ENCODE measurements around the gene SH3RF3. TPM values are rescaled to one million over a fixed set of nuclear protein-coding genes. Genes with fewer than 3 reads are reported as not detected.

SH3RF3 gene
- total RNA-seq, 3 donors from 2014 or later = 3.2 to 5.6 (median 4.6) TPM

- no peaks in the 10 kb centered on the region for H3K9me3 ChIP-seq
- H3K36me3 ChIP-seq = no peaks in the 10 kb centered on the region
- peak overlapping the region in 1 of 2 donors; percentile 84 for H3K27ac ChIP-seq
- no peak overlapping the region for H3K4me3 ChIP-seq
- H3K4me1 ChIP-seq = no peaks in the 10 kb centered on the region
- DNase-seq (ENCODE audit: low spot score in 2 of 2) = no peak
- TF ChIP-seq POLR2A (IDR thresholded peaks at IDR 0.05) (no peak), CTCF (IDR thresholded peaks at IDR 0.05) (no peak), POLR2AphosphoS5 (IDR thresholded peaks at IDR 0.05) (no peak)
- intact Hi-C loops (cut with DNase I; ENCODE audit: low total_unique reads) = loop anchor here (10.0 kb wide), 1 partner anchor 389 kb away; the partner anchor contains the start of gene SH3RF3
- H3K27me3 ChIP-seq = no peaks in the 10 kb centered on the region
These were observed 385.0 kb downstream of the SH3RF3 start for GRCh38 chr2:109513749-109514588.

GRCh38 chr2:109514857-109515256 is 385.9 kb downstream of the SH3RF3 start:
- DNase-seq (ENCODE audit: low spot score in 2 of 2) = no peak
- intact Hi-C loops (cut with DNase I; ENCODE audit: low total_unique reads) = loop anchor here (10.0 kb wide), 1 partner anchor 390 kb away; the partner anchor contains the start of gene SH3RF3
- H3K4me3 ChIP-seq = no peak overlapping the region
- peak overlapping the region in 1 of 2 donors; percentile 84 for H3K27ac ChIP-seq
- no peaks in the 10 kb centered on the region for H3K27me3 ChIP-seq
- no peaks in the 10 kb centered on the region for H3K36me3 ChIP-seq
- no peaks in the 10 kb centered on the region for H3K4me1 ChIP-seq
- H3K9me3 ChIP-seq = no peaks in the 10 kb centered on the region
- TF ChIP-seq CTCF (IDR thresholded peaks at IDR 0.05) = no peak
- TF ChIP-seq POLR2A (IDR thresholded peaks at IDR 0.05) = no peak
- TF ChIP-seq POLR2AphosphoS5 (IDR thresholded peaks at IDR 0.05) = no peak

GRCh38 chr2:109516445-109517117 is 387.6 kb downstream of the SH3RF3 start:
- Histone ChIP-seq H3K9me3 (no peaks in the 10 kb centered on the region), H3K4me3 (no peak overlapping the region), H3K36me3 (no peaks in the 10 kb centered on the region), H3K4me1 (no peaks in the 10 kb centered on the region), H3K27ac (no peak overlapping the region), H3K27me3 (no peaks in the 10 kb centered on the region)
- DNase-seq (ENCODE audit: low spot score in 2 of 2) = no peak
- intact Hi-C loops (cut with DNase I; ENCODE audit: low total_unique reads) = loop anchor here (10.0 kb wide), 1 partner anchor 392 kb away; the partner anchor contains the start of gene SH3RF3
- TF ChIP-seq POLR2A (IDR thresholded peaks at IDR 0.05) (no peak), CTCF (IDR thresholded peaks at IDR 0.05) (no peak), POLR2AphosphoS5 (IDR thresholded peaks at IDR 0.05) (no peak)

GRCh38 chr2:109517118-109517889 is 388.3 kb downstream of the SH3RF3 start:
- no peak for DNase-seq (ENCODE audit: low spot score in 2 of 2)
- Histone ChIP-seq H3K27ac (no peak overlapping the region), H3K4me1 (no peaks in the 10 kb centered on the region), H3K27me3 (no peaks in the 10 kb centered on the region), H3K4me3 (no peak overlapping the region), H3K9me3 (no peaks in the 10 kb centered on the region), H3K36me3 (no peaks in the 10 kb centered on the region)
- intact Hi-C loops (cut with DNase I; ENCODE audit: low total_unique reads) = loop anchor here (10.0 kb wide), 1 partner anchor 393 kb away; the partner anchor contains the start of gene SH3RF3
- no peak for TF ChIP-seq CTCF (IDR thresholded peaks at IDR 0.05)
- TF ChIP-seq POLR2A (IDR thresholded peaks at IDR 0.05) = no peak
- TF ChIP-seq POLR2AphosphoS5 (IDR thresholded peaks at IDR 0.05) = no peak

All from breast epithelium (tissue), 4 donors.